Measurements from ENCODE around the gene SECISBP2L. TPM values are rescaled to one million over a fixed set of nuclear protein-coding genes. Genes with fewer than 3 reads are reported as not detected.

The SECISBP2L gene
- total and polyA plus RNA-seq, 8 donors = 5.1 to 28.4 (median 17.7) TPM

DNA sequence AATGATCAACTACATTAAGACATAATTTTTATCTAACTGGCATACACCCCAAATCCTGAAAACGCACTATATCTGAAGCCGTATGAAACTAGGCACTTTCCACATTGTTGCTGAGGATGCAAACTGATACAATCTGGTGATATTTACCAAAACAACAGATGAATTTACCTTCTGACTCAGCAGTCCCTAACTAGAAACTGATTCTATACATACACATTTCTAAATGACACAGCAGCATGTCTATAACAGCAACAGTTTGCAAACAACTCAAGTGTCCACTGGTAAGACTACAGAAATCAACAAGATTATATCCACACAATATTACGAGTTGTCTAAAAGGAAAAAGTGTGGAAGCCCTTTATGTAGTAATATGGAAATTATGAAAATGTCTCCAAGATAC is 22.9 kb downstream of the SECISBP2L start:
- no peak overlapping the region for H3K27ac ChIP-seq
- intact Hi-C loops (cut with DNase I) = no loop called here
- no peaks in the 10 kb centered on the region for H3K27me3 ChIP-seq
- no peak overlapping the region for H3K4me3 ChIP-seq
- ATAC-seq (no peak), FAIRE-seq (no peak), DNase-seq (no peak)
- H3K9me3 ChIP-seq = no peaks in the 10 kb centered on the region
- no peaks in the 10 kb centered on the region for H3K4me1 ChIP-seq
- TF ChIP-seq, protein P1, sequence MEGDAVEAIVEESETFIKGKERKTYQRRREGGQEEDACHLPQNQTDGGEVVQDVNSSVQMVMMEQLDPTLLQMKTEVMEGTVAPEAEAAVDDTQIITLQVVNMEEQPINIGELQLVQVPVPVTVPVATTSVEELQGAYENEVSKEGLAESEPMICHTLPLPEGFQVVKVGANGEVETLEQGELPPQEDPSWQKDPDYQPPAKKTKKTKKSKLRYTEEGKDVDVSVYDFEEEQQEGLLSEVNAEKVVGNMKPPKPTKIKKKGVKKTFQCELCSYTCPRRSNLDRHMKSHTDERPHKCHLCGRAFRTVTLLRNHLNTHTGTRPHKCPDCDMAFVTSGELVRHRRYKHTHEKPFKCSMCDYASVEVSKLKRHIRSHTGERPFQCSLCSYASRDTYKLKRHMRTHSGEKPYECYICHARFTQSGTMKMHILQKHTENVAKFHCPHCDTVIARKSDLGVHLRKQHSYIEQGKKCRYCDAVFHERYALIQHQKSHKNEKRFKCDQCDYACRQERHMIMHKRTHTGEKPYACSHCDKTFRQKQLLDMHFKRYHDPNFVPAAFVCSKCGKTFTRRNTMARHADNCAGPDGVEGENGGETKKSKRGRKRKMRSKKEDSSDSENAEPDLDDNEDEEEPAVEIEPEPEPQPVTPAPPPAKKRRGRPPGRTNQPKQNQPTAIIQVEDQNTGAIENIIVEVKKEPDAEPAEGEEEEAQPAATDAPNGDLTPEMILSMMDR (IDR thresholded peaks at IDR 0.05) = no peak
- 71 to 79% methylated on average over 3 of the region's 3 CpGs for WGBS, 2 donors
- H3K36me3 ChIP-seq = peaks cover 0 to 5% (median 5%) of the 10 kb centered on the region in 3 donors

DNA sequence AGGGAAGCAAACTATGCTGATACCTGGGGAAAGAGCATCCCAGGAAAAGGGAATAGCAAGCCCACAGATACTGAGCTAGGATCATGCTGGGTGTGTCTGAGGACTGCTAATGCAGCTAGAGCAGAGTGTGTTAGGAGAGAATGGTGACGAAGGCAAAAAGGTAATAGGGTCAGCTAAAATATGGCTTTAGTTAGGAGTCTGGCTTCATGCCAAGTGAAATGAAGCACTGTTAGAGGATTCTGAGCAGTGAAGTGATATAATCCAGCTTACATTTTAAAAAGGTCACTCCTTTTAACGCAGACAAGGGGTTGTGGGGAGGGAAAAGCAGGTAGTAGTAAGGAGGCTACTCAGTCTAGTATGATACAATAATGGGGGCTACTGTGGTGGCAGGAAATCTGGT is 30.4 kb downstream of the SECISBP2L start:
- TF ChIP-seq, protein P1 (IDR thresholded peaks at IDR 0.05) = no peak
- no peaks in the 10 kb centered on the region for H3K4me1 ChIP-seq
- no peak for FAIRE-seq
- no peak overlapping the region for H3K27ac ChIP-seq
- 86 to 91% methylated on average over 2 of the region's 2 CpGs for WGBS, 2 donors
- DNase-seq = no peak
- no peak for ATAC-seq
- H3K36me3 ChIP-seq = peaks cover 0 to 31% (median 6%) of the 10 kb centered on the region in 3 donors
- intact Hi-C loops (cut with DNase I) = no loop called here
- no peaks in the 10 kb centered on the region for H3K9me3 ChIP-seq
- no peak overlapping the region for H3K4me3 ChIP-seq
- H3K27me3 ChIP-seq = no peaks in the 10 kb centered on the region

DNA sequence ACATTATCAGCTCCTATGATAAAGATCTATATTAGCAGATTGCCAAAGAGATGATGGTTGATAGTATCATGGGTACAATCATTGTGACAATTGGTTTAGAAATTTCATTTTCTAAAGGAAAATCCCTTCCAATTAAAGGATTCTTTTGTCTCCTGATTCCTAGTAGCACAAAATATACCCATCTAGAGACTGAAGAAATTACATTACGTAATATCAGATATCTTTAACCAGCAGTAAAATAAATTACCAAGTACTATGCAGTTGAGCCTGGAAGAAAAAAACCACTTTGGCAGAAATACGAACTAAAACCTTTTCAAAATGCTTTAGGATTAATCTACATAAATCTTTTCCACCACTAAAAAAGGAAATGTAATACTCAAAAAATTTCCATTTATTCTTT is 46.9 kb downstream of the SECISBP2L start:
- ATAC-seq = no peak
- intact Hi-C loops (cut with DNase I) = no loop called here
- DNase-seq = no peak
- WGBS, 2 donors = 90 to 96% methylated on average over 2 of the region's 2 CpGs
- peaks cover 6 to 27% (median 20%) of the 10 kb centered on the region in 3 donors for H3K36me3 ChIP-seq
- no peak overlapping the region for H3K27ac ChIP-seq
- H3K9me3 ChIP-seq = no peaks in the 10 kb centered on the region
- no peaks in the 10 kb centered on the region for H3K4me1 ChIP-seq
- TF ChIP-seq, protein P1 (IDR thresholded peaks at IDR 0.05) = no peak
- FAIRE-seq = no peak
- H3K4me3 ChIP-seq = no peak overlapping the region
- no peaks in the 10 kb centered on the region for H3K27me3 ChIP-seq

DNA sequence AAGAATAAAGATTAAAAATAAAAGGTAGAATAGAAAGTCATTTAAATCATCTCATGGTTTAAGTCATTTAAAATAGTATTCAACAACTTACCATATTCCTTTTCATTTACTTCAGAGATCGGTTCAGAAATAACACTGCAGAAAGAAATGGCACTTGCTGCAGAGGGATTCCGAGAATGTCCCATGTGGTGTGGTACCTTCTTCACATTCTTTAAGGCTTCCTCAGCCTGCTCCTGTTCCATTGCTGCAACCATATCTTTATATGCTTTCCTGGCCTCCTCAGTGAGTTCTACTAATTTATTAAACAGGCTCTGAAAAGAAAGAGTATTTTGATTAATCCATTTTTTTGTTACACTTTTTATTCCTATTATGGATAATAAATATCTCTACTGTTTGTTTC is 50.0 kb downstream of the SECISBP2L start:
- intact Hi-C loops (cut with DNase I) = no loop called here

DNA sequence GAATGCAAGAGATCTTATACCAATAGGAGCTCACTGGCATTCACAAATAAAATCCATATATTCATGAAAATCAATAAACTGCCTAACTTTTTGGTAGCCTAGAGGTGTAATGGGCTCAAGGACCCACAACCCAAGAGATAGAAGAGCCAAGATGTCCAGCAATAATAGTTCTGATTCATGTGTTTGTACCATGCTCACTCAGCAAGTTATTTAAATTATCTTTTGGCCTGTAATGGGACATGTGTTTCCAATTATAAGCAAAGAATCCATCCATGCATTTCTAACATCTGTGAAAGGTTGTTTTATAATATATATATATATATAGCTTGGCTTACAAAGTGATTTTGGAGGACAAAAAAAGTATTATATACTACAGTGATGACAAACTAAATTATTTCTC is 52.9 kb downstream of the SECISBP2L start:
- H3K9me3 ChIP-seq = no peaks in the 10 kb centered on the region
- DNase-seq (no peak), FAIRE-seq (no peak), ATAC-seq (no peak)
- H3K4me1 ChIP-seq = no peaks in the 10 kb centered on the region
- TF ChIP-seq, protein P1 (IDR thresholded peaks at IDR 0.05) = no peak
- H3K36me3 ChIP-seq = peaks cover 9 to 35% (median 21%) of the 10 kb centered on the region in 3 donors
- H3K27me3 ChIP-seq = no peaks in the 10 kb centered on the region
- H3K4me3 ChIP-seq = no peak overlapping the region
- intact Hi-C loops (cut with DNase I) = no loop called here
- no peak overlapping the region for H3K27ac ChIP-seq

More for the DNA sequence above, 50.0 kb downstream of the SECISBP2L start:
- no peaks in the 10 kb centered on the region for H3K4me1 ChIP-seq
- no peak overlapping the region for H3K4me3 ChIP-seq
- WGBS, 2 donors = 94 to 100% methylated on average over 2 of the region's 2 CpGs
- no peaks in the 10 kb centered on the region for H3K9me3 ChIP-seq
- DNase-seq (no peak), ATAC-seq (no peak), FAIRE-seq (no peak)
- TF ChIP-seq, protein P1 (IDR thresholded peaks at IDR 0.05) = no peak
- no peak overlapping the region for H3K27ac ChIP-seq
- H3K27me3 ChIP-seq = no peaks in the 10 kb centered on the region
- peaks cover 12 to 40% (median 30%) of the 10 kb centered on the region in 3 donors for H3K36me3 ChIP-seq
